ENCODE results near the gene IL1R2. TPM values are rescaled to one million over a fixed set of nuclear protein-coding genes. Genes with fewer than 3 reads are reported as not detected.

IL1R2 gene
- total and polyA plus RNA-seq, 2 of the 13 experiments (the other 11 are each of a cell fraction or from before 2014, with no cell fraction given) = 3.6 to 7.3 TPM

- 0 out of 2 replicates have a peak, but pooled peaks have one; percentile 41 for TF ChIP-seq MLXIP (CRISPR knock-in tag; IDR thresholded peaks at IDR 0.05; ENCODE audit: borderline replicate concordance)
- TF ChIP-seq ZNF616 (CRISPR knock-in tag; IDR thresholded peaks at IDR 0.05; ENCODE audit: low read depth) = 0 out of 2 replicates have a peak, but pooled peaks have one; percentile 39
- peak; percentile 20; the same call in 1 of the 2 replicates for TF ChIP-seq SALL2 (CRISPR knock-in tag; IDR thresholded peaks at IDR 0.05)
- TF ChIP-seq ZNF878 (CRISPR knock-in tag; IDR thresholded peaks at IDR 0.05) = peak; percentile 90
- peak; percentile 86 for TF ChIP-seq MED1 (CRISPR knock-in tag; IDR thresholded peaks at IDR 0.05)
- TF ChIP-seq ZNF772 (CRISPR knock-in tag; IDR thresholded peaks at IDR 0.05) = peak; percentile 43
- TF ChIP-seq LCORL (IDR thresholded peaks at IDR 0.05) = no peak
- TF ChIP-seq LCORL (CRISPR knock-in tag; IDR thresholded peaks at IDR 0.05) = peak; percentile 69; the same call in 1 of the 2 replicates
- TF ChIP-seq SAP130 (CRISPR knock-in tag; IDR thresholded peaks at IDR 0.05; ENCODE audit: low read depth) = peak; percentile 94
- TF ChIP-seq ZNF362 (CRISPR knock-in tag; IDR thresholded peaks at IDR 0.05; ENCODE audit: borderline replicate concordance) = peak; percentile 43; the same call in 1 of the 2 replicates
- TF ChIP-seq XRCC5 (optimal IDR thresholded peaks at IDR 0.05; ENCODE audit: low read length) = no peak
- TF ChIP-seq ZBTB39 (CRISPR knock-in tag; IDR thresholded peaks at IDR 0.05) = no peak
- no peak for TF ChIP-seq PPARG (CRISPR knock-in tag; conservative IDR thresholded peaks at IDR 0.05)
- peak; percentile 49 for TF ChIP-seq RBM39 (IDR thresholded peaks at IDR 0.05; ENCODE audit: low read depth, low read length, poor library complexity, severe bottlenecking)
- TF ChIP-seq HOXA5 (CRISPR knock-in tag; IDR thresholded peaks at IDR 0.05) = peak; percentile 24; the same call in 1 of the 2 replicates
- peak; percentile 81; the same call in 1 of the 2 replicates for TF ChIP-seq ZSCAN21 (CRISPR knock-in tag; IDR thresholded peaks at IDR 0.05; ENCODE audit: borderline replicate concordance)
- TF ChIP-seq ZNF710 (CRISPR knock-in tag; IDR thresholded peaks at IDR 0.05; ENCODE audit: borderline replicate concordance) = peak; percentile 52; the same call in 1 of the 2 replicates
- TF ChIP-seq ATF7 (IDR thresholded peaks at IDR 0.05) = no peak
- peak; percentile 68; the same call in 1 of the 2 replicates for TF ChIP-seq ATF7 (CRISPR knock-in tag; IDR thresholded peaks at IDR 0.05)
- peak; percentile 34; the same call in 1 of the 2 replicates for TF ChIP-seq POLR2G (IDR thresholded peaks at IDR 0.05; ENCODE audit: low read depth, low read length)
- TF ChIP-seq ATF3 (CRISPR knock-in tag; IDR thresholded peaks at IDR 0.05) = 0 out of 2 replicates have a peak, but pooled peaks have one; percentile 55
Measured at GRCh38 chr2:102063941-102064678, 72.3 kb downstream of the IL1R2 start (continued).
